Activated T-cell treated with anti-CD3 and anti-CD28 coated beads, Interleukin-2, amount 50 U/mL, for 4 hours (primary cell): Measurements from ENCODE around the gene USP49. TPM values are rescaled to one million over a fixed set of nuclear protein-coding genes. Genes with fewer than 3 reads are reported as not detected.

Experiments used
- ATAC-seq, 2 donors: fragments of 200-7000 bp; cut with Tn5 transposase; one replicate each; pipeline ENCODE4 v1.10.0; 2021
- DNase-seq: peaks from one replicate; pipeline ENCODE4 v3.0.0-alpha.2; 2020
- H3K27me3 Mint-ChIP-seq: one replicate; pipeline ENCODE4 v1.8.0; 2021; ENCODE audit warnings: low read depth, mixed read lengths
- H3K36me3 Mint-ChIP-seq: one replicate; pipeline ENCODE4 v1.8.0; 2022; ENCODE audit warnings: mixed read lengths; ENCODE audit not compliant: insufficient read depth
- H3K4me1 Mint-ChIP-seq: one replicate; pipeline ENCODE4 v1.8.0; 2021; ENCODE audit warnings: low read depth, mixed read lengths
- H3K4me3 Mint-ChIP-seq: one replicate; pipeline ENCODE4 v1.8.0; 2021; ENCODE audit warnings: mild to moderate bottlenecking, moderate library complexity, mixed read lengths
- H3K9me3 Mint-ChIP-seq: one replicate; pipeline ENCODE4 v1.8.0; 2021; ENCODE audit warnings: mixed read lengths
- total RNA-seq, 3 donors: library from RNA; stranded (reverse); gene quantifications; one replicate each; pipeline ENCODE4 v1.2.1, GENCODE V29; 2021

The USP49 gene
- total RNA-seq, 3 donors from 2014 or later: 3.7 to 4.5 (median 4.4) TPM

- Mint-ChIP-seq H3K27me3 (no peaks in the 10 kb centered on the region), H3K36me3 (peaks cover 1% of the 10 kb centered on the region), H3K9me3 (no peaks in the 10 kb centered on the region), H3K4me3 (no peak overlapping the region), H3K4me1 (no peaks in the 10 kb centered on the region)
- DNase-seq (no peak), ATAC-seq (no peak)
Measured at GRCh38 chr6:41872147-41872546, 23.0 kb downstream of the USP49 start.

GRCh38 chr6:41871691-41872090 lies 23.5 kb downstream of the USP49 start:
- H3K36me3 Mint-ChIP-seq: peaks cover 1% of the 10 kb centered on the region
- H3K27me3 Mint-ChIP-seq: no peaks in the 10 kb centered on the region
- no peaks in the 10 kb centered on the region for H3K4me1 Mint-ChIP-seq
- ATAC-seq (no peak), DNase-seq (no peak)
- no peak overlapping the region for H3K4me3 Mint-ChIP-seq
- H3K9me3 Mint-ChIP-seq: no peaks in the 10 kb centered on the region

DNA sequence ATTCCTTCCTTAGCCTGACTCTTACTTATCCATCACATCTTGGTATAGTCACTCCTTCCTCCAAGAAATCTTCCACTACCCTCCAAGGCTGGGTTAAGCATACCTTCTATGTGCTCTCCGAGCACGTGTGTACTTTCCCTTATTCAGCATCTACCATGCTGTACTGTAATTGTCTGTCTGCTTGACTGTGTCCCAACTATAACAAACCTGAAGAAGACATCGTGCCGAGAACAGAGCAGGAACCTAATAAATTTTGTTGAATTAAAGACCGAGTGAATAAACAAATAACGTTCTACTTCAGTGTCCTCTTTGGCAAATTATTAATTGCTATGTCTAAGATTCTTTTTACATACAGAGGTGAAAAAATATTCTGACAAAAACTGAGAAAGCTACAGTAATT lies 35.8 kb downstream of the USP49 start:
- H3K4me1 Mint-ChIP-seq: no peaks in the 10 kb centered on the region
- no peak overlapping the region for H3K4me3 Mint-ChIP-seq
- no peaks in the 10 kb centered on the region for H3K27me3 Mint-ChIP-seq
- DNase-seq: no peak
- ATAC-seq: no peak
- no peaks in the 10 kb centered on the region for H3K36me3 Mint-ChIP-seq
- no peaks in the 10 kb centered on the region for H3K9me3 Mint-ChIP-seq

GRCh38 chr6:41858703-41859102 lies 36.5 kb downstream of the USP49 start:
- Mint-ChIP-seq H3K4me1 (no peaks in the 10 kb centered on the region), H3K27me3 (no peaks in the 10 kb centered on the region), H3K9me3 (no peaks in the 10 kb centered on the region), H3K4me3 (no peak overlapping the region), H3K36me3 (no peaks in the 10 kb centered on the region)
- DNase-seq (no peak), ATAC-seq (no peak)

DNA sequence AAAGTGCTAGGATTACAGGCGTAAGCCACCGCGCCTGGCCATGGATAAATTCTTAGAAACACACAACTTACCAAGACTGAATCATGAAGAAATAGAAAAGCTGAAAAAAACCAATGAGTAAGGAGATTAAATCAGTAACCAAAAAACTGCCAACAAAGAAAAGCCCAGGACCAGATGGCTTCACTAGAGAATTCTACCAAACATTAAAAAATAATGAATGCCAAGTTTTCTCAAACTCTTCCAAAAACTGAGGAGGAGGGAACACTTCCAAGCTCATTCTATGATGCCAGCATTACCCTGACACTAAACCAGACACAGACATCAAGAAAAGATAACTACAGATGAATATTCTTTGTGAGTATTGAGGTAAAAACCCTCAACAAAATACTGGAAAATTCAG lies 44.3 kb downstream of the USP49 start:
- H3K4me3 Mint-ChIP-seq: no peak overlapping the region
- ATAC-seq: no peak
- H3K36me3 Mint-ChIP-seq: no peaks in the 10 kb centered on the region
- H3K27me3 Mint-ChIP-seq: no peaks in the 10 kb centered on the region
- H3K9me3 Mint-ChIP-seq: no peaks in the 10 kb centered on the region
- DNase-seq: no peak
- H3K4me1 Mint-ChIP-seq: peaks cover 5% of the 10 kb centered on the region

GRCh38 chr6:41846666-41847237 lies 48.4 kb downstream of the USP49 start:
- Mint-ChIP-seq H3K4me3 (no peak overlapping the region), H3K36me3 (no peaks in the 10 kb centered on the region), H3K9me3 (no peaks in the 10 kb centered on the region)

DNA sequence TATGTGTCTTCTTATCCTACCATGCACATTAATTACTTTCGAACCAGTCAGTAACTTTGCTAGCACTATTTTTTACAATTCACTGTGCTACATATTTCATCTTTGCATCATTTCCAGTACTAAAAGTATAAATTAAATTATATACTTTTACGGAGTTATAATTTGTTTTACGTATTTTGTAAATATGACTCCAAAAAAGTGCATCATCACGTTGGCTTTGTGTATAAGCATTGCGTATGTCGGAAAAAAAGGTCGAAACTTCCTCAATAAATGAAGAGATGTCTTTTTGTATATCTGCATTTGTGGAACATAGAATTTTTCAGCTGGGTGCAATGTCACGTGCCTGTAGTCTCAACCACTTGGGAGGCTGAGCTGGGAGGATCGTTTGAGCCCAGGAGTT lies 52.0 kb downstream of the USP49 start:
- Mint-ChIP-seq H3K4me3 (no peak overlapping the region), H3K27me3 (no peaks in the 10 kb centered on the region), H3K36me3 (no peaks in the 10 kb centered on the region), H3K9me3 (no peaks in the 10 kb centered on the region), H3K4me1 (peaks cover 5% of the 10 kb centered on the region)
- ATAC-seq: no peak
- no peak for DNase-seq

More at GRCh38 chr6:41846666-41847237, 48.4 kb downstream of the USP49 start:
- H3K4me1 Mint-ChIP-seq: peaks cover 5% of the 10 kb centered on the region
- peak; percentile 49 for DNase-seq
- peak; percentile 66 to 77 for ATAC-seq
- H3K27me3 Mint-ChIP-seq: no peaks in the 10 kb centered on the region

DNA sequence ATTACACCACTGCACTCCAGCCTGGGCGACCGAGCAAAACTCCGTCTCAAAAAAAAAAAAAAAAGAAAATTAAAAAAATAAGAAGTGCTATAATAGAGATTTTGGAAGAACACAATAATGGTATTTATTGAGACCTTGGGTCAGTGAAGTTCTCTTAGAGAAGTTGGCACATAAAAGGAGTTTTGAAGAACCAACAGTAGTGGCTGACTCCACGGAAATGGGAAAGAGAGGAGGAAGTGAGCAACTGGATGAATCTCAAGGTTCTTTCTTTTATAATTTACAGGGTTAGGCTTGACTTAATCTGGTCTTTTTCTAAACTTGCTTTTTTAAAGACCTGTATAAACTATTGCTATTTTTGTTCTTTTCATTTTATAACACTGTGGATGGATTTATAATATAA lies 54.8 kb downstream of the USP49 start:
- ATAC-seq (no peak), DNase-seq (no peak)
- Mint-ChIP-seq H3K9me3 (no peaks in the 10 kb centered on the region), H3K4me3 (no peak overlapping the region), H3K36me3 (no peaks in the 10 kb centered on the region), H3K27me3 (no peaks in the 10 kb centered on the region), H3K4me1 (no peaks in the 10 kb centered on the region)

GRCh38 chr6:41836660-41837052 lies 58.5 kb downstream of the USP49 start:
- H3K9me3 Mint-ChIP-seq: no peaks in the 10 kb centered on the region
- no peaks in the 10 kb centered on the region for H3K27me3 Mint-ChIP-seq
- no peaks in the 10 kb centered on the region for H3K4me1 Mint-ChIP-seq
- no peak for ATAC-seq
- H3K36me3 Mint-ChIP-seq: peaks cover 2% of the 10 kb centered on the region
- no peak overlapping the region for H3K4me3 Mint-ChIP-seq
- DNase-seq: no peak

- no peaks in the 10 kb centered on the region for H3K9me3 Mint-ChIP-seq
- H3K27me3 Mint-ChIP-seq: no peaks in the 10 kb centered on the region
- ATAC-seq: no peak
- H3K36me3 Mint-ChIP-seq: peaks cover 2% of the 10 kb centered on the region
- no peak for DNase-seq
- no peak overlapping the region for H3K4me3 Mint-ChIP-seq
- H3K4me1 Mint-ChIP-seq: no peaks in the 10 kb centered on the region
Measured at GRCh38 chr6:41836022-41836659, 59.0 kb downstream of the USP49 start.

- H3K4me3 Mint-ChIP-seq: no peak overlapping the region
- no peaks in the 10 kb centered on the region for H3K9me3 Mint-ChIP-seq
Measured at GRCh38 chr6:41832263-41832662, 62.9 kb downstream of the USP49 start.

DNA sequence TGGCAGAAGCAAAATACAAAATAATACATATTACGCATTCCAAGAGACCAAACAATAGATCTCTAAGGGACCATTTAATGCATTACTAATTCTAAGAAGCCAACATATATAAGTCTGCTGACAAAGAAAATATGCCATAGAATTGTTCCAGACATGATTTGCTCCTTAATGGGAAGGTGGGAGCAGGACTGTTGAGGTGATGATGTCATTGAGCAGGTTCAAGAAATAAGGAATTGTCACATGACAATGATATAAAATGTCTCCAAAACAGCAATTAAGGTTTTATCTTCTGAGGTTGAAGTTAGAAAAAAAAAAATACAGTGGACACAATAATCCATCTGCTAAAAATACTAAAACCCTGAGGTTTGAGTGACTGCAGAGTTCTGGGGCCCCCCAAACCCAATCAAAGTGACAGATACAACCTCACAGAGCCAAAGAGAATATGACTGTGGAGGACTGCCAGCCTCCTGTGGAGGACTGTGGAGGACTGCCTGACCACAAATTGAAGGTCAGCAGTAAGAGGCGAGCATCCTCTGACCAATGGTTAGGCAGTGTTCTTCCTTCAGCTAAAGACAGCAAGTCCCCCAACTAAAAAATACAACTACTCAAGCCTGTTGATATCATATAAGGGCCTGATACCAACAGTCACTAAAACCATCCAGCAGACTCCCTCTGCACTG lies 68.7 kb downstream of the USP49 start:
- DNase-seq (no peak), ATAC-seq (no peak)
- Mint-ChIP-seq H3K27me3 (no peaks in the 10 kb centered on the region), H3K4me1 (no peaks in the 10 kb centered on the region), H3K4me3 (no peak overlapping the region), H3K9me3 (no peaks in the 10 kb centered on the region), H3K36me3 (no peaks in the 10 kb centered on the region)

More at GRCh38 chr6:41832263-41832662, 62.9 kb downstream of the USP49 start:
- Mint-ChIP-seq H3K4me1 (no peaks in the 10 kb centered on the region), H3K27me3 (no peaks in the 10 kb centered on the region), H3K36me3 (peaks cover 2% of the 10 kb centered on the region)
- ATAC-seq (no peak), DNase-seq (no peak)

DNA sequence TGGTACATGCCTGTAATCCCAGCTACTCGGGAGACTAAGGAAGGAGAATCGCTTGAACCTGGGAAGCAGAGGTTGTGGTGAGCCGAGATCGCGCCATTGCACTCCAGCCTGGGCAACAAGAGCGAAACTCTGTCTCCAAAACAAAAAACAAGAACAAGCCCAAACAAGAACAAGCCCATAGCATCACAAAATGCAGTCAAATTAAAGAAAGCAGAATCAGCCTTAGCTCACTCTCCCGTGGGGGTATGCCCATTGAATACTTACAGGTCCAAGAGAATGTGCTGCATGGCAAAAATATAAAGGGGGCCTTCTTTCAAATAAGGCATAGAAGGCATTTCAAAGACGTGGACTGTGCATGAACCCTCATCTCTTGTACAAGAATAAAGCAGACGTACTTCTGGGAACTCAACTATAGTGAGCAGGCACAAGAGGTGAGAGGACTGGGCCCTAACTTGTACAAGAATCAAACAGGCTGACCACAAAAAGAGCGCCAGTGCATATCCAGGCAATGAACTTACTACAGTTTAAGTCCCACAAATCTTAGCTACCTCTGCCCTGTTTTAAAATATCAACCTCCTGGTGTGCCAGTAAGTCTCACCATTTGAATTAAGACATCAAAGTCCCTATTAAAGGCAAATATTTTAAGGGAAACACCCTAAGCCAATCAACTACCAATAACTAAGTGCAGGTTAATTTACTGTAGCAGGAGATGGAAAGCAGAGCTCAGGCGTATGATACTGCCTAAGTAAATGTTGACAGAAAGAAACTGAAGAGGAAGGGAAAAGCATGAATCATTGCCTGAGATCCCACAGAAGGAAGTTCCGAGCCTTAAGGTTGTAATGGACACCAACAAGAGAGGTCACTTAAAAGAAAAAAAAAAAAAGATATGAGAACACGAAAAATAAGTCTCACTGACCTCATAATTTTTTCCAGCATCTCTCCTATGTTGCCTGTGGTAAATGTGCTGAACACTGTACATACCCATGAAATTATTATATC lies 70.3 kb downstream of the USP49 start:
- Mint-ChIP-seq H3K4me1 (no peaks in the 10 kb centered on the region), H3K4me3 (no peak overlapping the region), H3K9me3 (no peaks in the 10 kb centered on the region), H3K36me3 (no peaks in the 10 kb centered on the region), H3K27me3 (no peaks in the 10 kb centered on the region)
- no peak for ATAC-seq
- no peak for DNase-seq

- Mint-ChIP-seq H3K4me1 (no peaks in the 10 kb centered on the region), H3K27me3 (no peaks in the 10 kb centered on the region), H3K4me3 (no peak overlapping the region), H3K36me3 (no peaks in the 10 kb centered on the region), H3K9me3 (no peaks in the 10 kb centered on the region)
- DNase-seq (no peak), ATAC-seq (no peak)
Measured at GRCh38 chr6:41823178-41823577, 72.0 kb downstream of the USP49 start.
